Lung microvascular endothelial cell (primary cell): ENCODE measurements around the gene SLC5A4. TPM values are rescaled to one million over a fixed set of nuclear protein-coding genes. Genes with fewer than 3 reads are reported as not detected.
"Not testable (repeated sequence)": the region's sequence is repeated elsewhere in the genome, so short reads cannot be mapped to it uniquely, and the experiment has no call there.

Source experiments
- DNase-seq, 2 donors: peaks; one replicate each; pipeline versions ENCODE4 v3.0.0 to v3.0.0-alpha.2; 2010; ENCODE audit warnings: low read depth in 2 of 2
- total RNA-seq: library from RNA; depleted of rRNA; stranded (reverse); fragments of >200 nt; gene quantifications from 2 replicates; pipeline ENCODE4 v1.2.1, GENCODE V29; 2014

Gene SLC5A4
- total RNA-seq, 1 donor from 2014 or later = 0.79 TPM

GRCh38 chr22:32202161-32202538 is 53.0 kb downstream of the SLC5A4 start:
- DNase-seq = no peak

GRCh38 chr22:32200752-32201151 is 54.4 kb downstream of the SLC5A4 start:
- DNase-seq = no peak

GRCh38 chr22:32199961-32200360 is 55.2 kb downstream of the SLC5A4 start:
- DNase-seq = no peak

GRCh38 chr22:32199341-32199740 is 55.8 kb downstream of the SLC5A4 start:
- DNase-seq = no peak

- not testable (repeated sequence) for DNase-seq
Measured at GRCh38 chr22:32197553-32198226, 57.5 kb downstream of the SLC5A4 start.

- DNase-seq = not testable (repeated sequence)
Measured at GRCh38 chr22:32195900-32196299, 59.2 kb downstream of the SLC5A4 start.

GRCh38 chr22:32193346-32193745 is 61.8 kb downstream of the SLC5A4 start:
- not testable (repeated sequence) for DNase-seq

- not testable (repeated sequence) for DNase-seq
Measured at GRCh38 chr22:32191021-32191420, 64.1 kb downstream of the SLC5A4 start.

GRCh38 chr22:32185821-32186220 is 69.3 kb downstream of the SLC5A4 start:
- DNase-seq = no peak

GRCh38 chr22:32183625-32184024 is 71.5 kb downstream of the SLC5A4 start:
- no peak for DNase-seq

GRCh38 chr22:32181043-32181442 is 74.1 kb downstream of the SLC5A4 start:
- no peak for DNase-seq

GRCh38 chr22:32177221-32177765 is 77.9 kb downstream of the SLC5A4 start:
- DNase-seq = no peak

- DNase-seq = no peak
Measured at GRCh38 chr22:32175683-32176644, 79.2 kb downstream of the SLC5A4 start.

- no peak for DNase-seq
Measured at GRCh38 chr22:32175115-32175514, 80.0 kb downstream of the SLC5A4 start.

Other genes with a start within 250 kb of the SLC5A4 start
- gene SLC5A1, start 212.1 kb downstream of the SLC5A4 start, total RNA-seq = not detected in 2 replicates
- not detected in 2 replicates for gene C22orf42, start 96.0 kb downstream of the SLC5A4 start, total RNA-seq
- not detected in 2 replicates for gene RFPL2, start 50.3 kb downstream of the SLC5A4 start, total RNA-seq
- gene RFPL3, start 102.5 kb upstream of the SLC5A4 start, total RNA-seq = not detected in 2 replicates
- 107 and 119 TPM in 2 replicates for gene RTCB, start 156.9 kb upstream of the SLC5A4 start, total RNA-seq
- not detected in 2 replicates for gene BPIFC, start 209.1 kb upstream of the SLC5A4 start, total RNA-seq
- gene FBXO7, start 219.5 kb upstream of the SLC5A4 start, total RNA-seq = 42.1 and 60.9 TPM in 2 replicates